ENCODE measurements around the gene ELF1. TPM values are rescaled to one million over a fixed set of nuclear protein-coding genes. Genes with fewer than 3 reads are reported as not detected.
A peak's percentile ranks its signal among the peaks of the same experiment; 100 is the strongest.
"Not testable (repeated sequence)": the region's sequence is repeated elsewhere in the genome, so short reads cannot be mapped to it uniquely, and the experiment has no call there.

The ELF1 gene
- total RNA-seq, 1 donor from 2014 or later = 47.4 TPM

DNA sequence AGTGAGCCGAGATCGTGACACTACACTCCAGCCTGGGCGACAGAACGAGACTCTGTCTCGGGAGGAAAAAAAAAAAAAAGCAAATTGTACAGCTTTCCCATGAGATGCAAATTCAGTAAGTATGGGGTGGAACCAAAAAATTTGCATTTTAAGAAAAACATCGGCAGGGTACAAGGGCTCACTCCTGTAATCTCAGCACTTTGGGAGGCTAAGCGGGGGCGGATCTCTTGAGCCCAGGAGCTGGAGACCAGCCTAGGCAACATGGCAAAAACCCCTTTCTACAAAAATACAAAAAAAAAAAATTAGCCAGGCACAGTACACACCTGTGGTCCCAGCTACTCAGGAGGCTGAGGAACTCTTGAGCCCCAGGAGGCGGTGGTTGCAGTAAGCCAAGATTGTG lies 91.2 kb downstream of the ELF1 start:
- TF ChIP-seq, protein P1, sequence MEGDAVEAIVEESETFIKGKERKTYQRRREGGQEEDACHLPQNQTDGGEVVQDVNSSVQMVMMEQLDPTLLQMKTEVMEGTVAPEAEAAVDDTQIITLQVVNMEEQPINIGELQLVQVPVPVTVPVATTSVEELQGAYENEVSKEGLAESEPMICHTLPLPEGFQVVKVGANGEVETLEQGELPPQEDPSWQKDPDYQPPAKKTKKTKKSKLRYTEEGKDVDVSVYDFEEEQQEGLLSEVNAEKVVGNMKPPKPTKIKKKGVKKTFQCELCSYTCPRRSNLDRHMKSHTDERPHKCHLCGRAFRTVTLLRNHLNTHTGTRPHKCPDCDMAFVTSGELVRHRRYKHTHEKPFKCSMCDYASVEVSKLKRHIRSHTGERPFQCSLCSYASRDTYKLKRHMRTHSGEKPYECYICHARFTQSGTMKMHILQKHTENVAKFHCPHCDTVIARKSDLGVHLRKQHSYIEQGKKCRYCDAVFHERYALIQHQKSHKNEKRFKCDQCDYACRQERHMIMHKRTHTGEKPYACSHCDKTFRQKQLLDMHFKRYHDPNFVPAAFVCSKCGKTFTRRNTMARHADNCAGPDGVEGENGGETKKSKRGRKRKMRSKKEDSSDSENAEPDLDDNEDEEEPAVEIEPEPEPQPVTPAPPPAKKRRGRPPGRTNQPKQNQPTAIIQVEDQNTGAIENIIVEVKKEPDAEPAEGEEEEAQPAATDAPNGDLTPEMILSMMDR (conservative IDR thresholded peaks at IDR 0.05) = no peak
- H3K4me1 Mint-ChIP-seq (ENCODE audit: unreplicated experiment) = no peaks in the 10 kb centered on the region
- no peaks in the 10 kb centered on the region for H3K9me3 Mint-ChIP-seq
- H3K27ac Mint-ChIP-seq = no peak overlapping the region
- no peaks in the 10 kb centered on the region for H3K27me3 Mint-ChIP-seq
- no peak for DNase-seq (ENCODE audit: extremely low spot score, unreplicated experiment)
- H3K4me3 Mint-ChIP-seq = no peak overlapping the region
- no peaks in the 10 kb centered on the region for H3K36me3 Mint-ChIP-seq

DNA sequence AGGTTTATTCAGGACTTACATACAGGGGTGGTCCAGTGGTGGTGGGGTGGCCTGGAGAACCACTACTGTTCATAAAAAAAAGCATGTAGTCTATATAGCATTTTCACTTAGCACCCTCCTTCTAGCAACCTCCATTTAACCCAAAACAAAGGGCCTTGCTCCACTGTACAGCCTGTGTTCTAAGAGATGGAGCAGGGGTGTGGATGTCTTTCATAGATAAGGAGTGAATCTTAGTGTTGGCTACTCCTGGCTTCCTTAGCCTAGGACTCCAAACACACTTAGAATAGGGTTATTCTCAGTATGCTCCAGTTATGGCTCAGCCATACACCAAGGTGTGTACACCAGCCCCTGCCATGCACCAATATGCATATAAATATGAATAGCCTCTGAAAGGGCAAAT lies 95.2 kb downstream of the ELF1 start:
- Mint-ChIP-seq H3K9me3 (no peaks in the 10 kb centered on the region), H3K27me3 (no peaks in the 10 kb centered on the region), H3K27ac (no peak overlapping the region), H3K4me3 (no peak overlapping the region), H3K36me3 (no peaks in the 10 kb centered on the region), H3K4me1 (ENCODE audit: unreplicated experiment) (peaks cover 9% of the 10 kb centered on the region)
- TF ChIP-seq, protein P1 (conservative IDR thresholded peaks at IDR 0.05) = no peak
- no peak for DNase-seq (ENCODE audit: extremely low spot score, unreplicated experiment)

DNA sequence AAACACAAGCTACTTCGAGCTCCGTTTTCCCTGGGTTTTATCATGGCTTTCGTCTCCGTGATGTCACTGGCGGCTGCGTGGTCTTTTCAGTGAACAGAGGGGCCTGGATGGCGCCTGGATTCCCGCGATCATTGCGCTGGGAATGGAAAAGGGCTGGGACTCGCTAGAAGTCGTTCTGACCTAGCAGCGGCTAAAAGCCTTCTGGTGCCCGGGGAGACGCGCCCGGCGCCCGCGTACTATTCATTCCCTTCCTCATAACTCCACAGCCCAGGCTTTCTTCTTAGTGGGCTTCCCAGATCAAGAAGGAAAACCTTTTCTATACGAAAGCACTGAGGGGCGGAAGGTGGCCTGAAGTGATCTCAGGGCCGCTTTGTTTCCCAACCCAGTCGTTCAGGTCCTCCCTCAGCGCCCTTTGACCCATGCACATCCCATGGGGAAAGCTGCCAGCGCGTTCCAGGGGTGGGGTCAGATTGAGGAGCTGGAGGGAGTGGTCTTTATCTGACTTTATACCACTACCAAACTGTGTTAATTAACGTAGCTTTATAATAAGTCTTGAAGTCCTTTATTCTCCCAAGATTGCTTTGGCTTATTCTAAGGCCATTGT lies 96.6 kb downstream of the ELF1 start:
- peaks cover 9% of the 10 kb centered on the region for H3K4me1 Mint-ChIP-seq (ENCODE audit: unreplicated experiment)
- DNase-seq (ENCODE audit: extremely low spot score, unreplicated experiment) = no peak
- H3K4me3 Mint-ChIP-seq = peak overlapping the region; percentile 83
- TF ChIP-seq, protein P1 (conservative IDR thresholded peaks at IDR 0.05) = no peak
- no peaks in the 10 kb centered on the region for H3K36me3 Mint-ChIP-seq
- H3K27me3 Mint-ChIP-seq = no peaks in the 10 kb centered on the region
- no peaks in the 10 kb centered on the region for H3K9me3 Mint-ChIP-seq
- H3K27ac Mint-ChIP-seq = peak overlapping the region; percentile 83

DNA sequence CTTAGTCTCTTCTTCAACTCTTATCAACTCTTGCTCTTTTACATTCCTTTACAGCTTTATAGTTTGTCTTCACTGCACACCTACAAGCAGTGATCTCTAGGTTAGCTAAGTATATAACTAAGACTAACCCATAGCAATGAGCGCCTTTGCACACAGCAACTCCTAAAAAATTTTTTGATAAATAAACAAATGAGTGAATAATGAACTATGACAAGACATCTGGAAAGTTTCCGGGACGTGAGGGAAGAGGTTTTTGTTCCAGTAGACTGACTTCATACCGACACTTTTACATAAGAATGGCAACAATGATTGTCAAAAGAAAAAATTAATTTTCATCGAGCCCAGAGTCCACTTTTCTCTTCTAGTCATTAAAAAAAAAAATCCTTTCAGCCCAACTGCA lies 98.3 kb downstream of the ELF1 start:
- Mint-ChIP-seq H3K27me3 (no peaks in the 10 kb centered on the region), H3K4me3 (peak overlapping the region; percentile 97), H3K36me3 (no peaks in the 10 kb centered on the region), H3K27ac (peak overlapping the region; percentile 97), H3K4me1 (ENCODE audit: unreplicated experiment) (peaks cover 17% of the 10 kb centered on the region), H3K9me3 (no peaks in the 10 kb centered on the region)
- no peak for DNase-seq (ENCODE audit: extremely low spot score, unreplicated experiment)
- TF ChIP-seq, protein P1 (conservative IDR thresholded peaks at IDR 0.05) = no peak

DNA sequence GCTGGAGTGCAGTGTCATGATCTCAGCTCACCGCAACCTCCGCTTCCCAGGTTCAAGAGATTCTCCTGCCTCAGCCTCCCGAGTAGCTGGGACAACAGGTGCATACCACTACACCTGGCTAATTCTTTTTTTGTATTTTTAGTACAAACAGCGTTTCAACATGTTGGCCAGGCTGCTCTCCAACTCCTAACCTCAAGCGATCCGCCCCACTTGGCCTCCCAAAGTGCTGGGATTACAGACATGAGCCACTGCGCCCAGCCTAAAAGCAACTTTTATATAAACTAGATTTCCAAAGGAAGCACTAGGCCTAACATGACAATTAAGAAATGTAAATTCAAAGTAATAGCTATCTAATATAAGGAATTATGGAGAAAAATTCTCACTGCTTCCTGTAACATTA lies 99.2 kb downstream of the ELF1 start:
- not testable (repeated sequence) for H3K9me3 Mint-ChIP-seq; H3K36me3 Mint-ChIP-seq; DNase-seq (ENCODE audit: extremely low spot score, unreplicated experiment); H3K27me3 Mint-ChIP-seq
- H3K4me1 Mint-ChIP-seq (ENCODE audit: unreplicated experiment) = peaks cover 21% of the 10 kb centered on the region
- H3K27ac Mint-ChIP-seq = peak overlapping the region; percentile 97
- peak overlapping the region; percentile 97 for H3K4me3 Mint-ChIP-seq

DNA sequence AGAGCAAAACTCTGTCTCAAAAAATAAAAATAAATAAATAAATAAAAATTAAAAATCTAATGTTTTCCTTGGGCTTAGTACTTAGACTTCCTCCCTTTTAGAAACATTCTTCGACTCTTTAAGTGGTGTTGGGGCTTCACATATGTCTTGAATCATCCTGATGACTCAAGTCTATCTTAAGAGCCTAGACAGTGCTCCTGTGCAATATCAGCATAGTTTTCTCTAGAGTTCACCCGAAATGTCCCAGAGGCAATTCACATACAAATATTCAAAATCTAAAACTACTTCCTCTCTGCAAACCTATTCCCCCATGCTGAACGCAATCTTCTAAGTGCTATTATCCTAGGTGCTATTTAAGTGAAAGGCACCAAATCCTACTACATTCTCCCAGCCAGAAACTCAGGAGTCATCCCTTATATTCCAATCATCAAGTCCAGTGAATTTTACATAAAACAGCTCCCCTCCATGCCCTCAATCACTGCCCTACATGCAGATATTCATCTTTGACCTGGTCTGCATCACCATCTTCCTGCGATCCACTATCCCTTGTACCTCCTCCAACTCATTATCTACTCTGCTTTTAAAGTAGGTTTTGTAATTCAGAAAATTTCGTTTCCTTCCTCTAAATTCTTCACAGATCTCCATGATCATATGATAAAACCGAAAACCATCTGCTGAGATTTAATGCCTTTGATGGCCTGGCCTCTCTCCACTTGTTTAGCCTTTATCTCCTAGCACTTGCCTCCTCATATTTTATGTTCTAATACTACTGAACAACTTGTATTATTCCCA lies 102.7 kb downstream of the ELF1 start:
- Mint-ChIP-seq H3K4me3 (no peak overlapping the region), H3K9me3 (no peaks in the 10 kb centered on the region), H3K27me3 (no peaks in the 10 kb centered on the region), H3K4me1 (ENCODE audit: unreplicated experiment) (peaks cover 21% of the 10 kb centered on the region), H3K36me3 (no peaks in the 10 kb centered on the region), H3K27ac (no peak overlapping the region)
- TF ChIP-seq, protein P1 (conservative IDR thresholded peaks at IDR 0.05) = no peak
- no peak for DNase-seq (ENCODE audit: extremely low spot score, unreplicated experiment)

DNA sequence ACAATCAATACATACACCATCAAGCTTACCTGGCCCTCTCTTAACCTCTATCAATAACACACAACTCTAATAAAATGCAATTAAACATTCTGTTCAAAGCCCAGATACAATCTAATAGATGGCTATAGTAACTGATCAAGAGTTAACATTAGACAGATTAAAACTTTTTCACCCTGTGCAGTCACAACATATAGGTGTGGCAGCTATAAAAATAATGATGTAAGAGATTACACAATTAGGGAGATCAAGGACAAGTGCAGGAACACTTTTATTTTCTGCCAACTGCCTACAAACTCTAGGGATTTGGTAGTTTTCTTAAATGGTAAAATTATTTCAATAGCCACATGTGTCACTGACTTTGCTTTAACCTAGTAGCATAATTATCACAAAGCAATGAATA lies 104.3 kb downstream of the ELF1 start:
- H3K36me3 Mint-ChIP-seq; H3K4me3 Mint-ChIP-seq; H3K9me3 Mint-ChIP-seq; H3K27ac Mint-ChIP-seq; H3K27me3 Mint-ChIP-seq; DNase-seq (ENCODE audit: extremely low spot score, unreplicated experiment): not testable (repeated sequence)
- H3K4me1 Mint-ChIP-seq (ENCODE audit: unreplicated experiment) = peaks cover 12% of the 10 kb centered on the region

Measured in type B pancreatic cell (in vitro differentiated cells).